Bronchial epithelial cell (primary cell): ENCODE data around the gene TSBP1. TPM values are rescaled to one million over a fixed set of nuclear protein-coding genes. Genes with fewer than 3 reads are reported as not detected.

Experiments
- DNase-seq: peaks from one replicate; pipeline ENCODE4 v3.0.0-alpha.2; 2010; ENCODE audit warnings: low read depth
- FAIRE-seq: peaks from 2 replicates; lab custom pipeline; 2011; peaks lifted over from hg19 to GRCh38; lab: Jason Lieb, UNC
- H3K27me3 ChIP-seq: 2 replicates; pipeline ENCODE4 v1.5.1; 2011; ENCODE audit warnings: low read length; ENCODE audit not compliant: control insufficient read depth, insufficient read depth
- H3K36me3 ChIP-seq: 2 replicates; pipeline ENCODE4 v1.5.1; 2011; ENCODE audit warnings: low read length; ENCODE audit not compliant: control insufficient read depth, insufficient read depth
- H3K4me3 ChIP-seq: 2 replicates; pipeline ENCODE4 v1.5.1; 2011; ENCODE audit warnings: mild to moderate bottlenecking, low read depth, low read length, control low read depth
- CTCF ChIP-seq: IDR thresholded peaks from 2 replicates; pipeline ENCODE4 v1.5.1; 2011; ENCODE audit warnings: mild to moderate bottlenecking, moderate library complexity, low read length, control low read depth, inconsistent platforms; ENCODE audit not compliant: insufficient read depth, severe bottlenecking
- total RNA-seq: library from RNA; depleted of rRNA; stranded (reverse); fragments of >200 nt; gene quantifications from 2 replicates; pipeline ENCODE4 v1.2.1, GENCODE V29; 2014

Gene TSBP1
- total RNA-seq, 1 donor from 2014 or later, result not detected

- H3K4me3 ChIP-seq, result no peak overlapping the region
- H3K36me3 ChIP-seq, result no peaks in the 10 kb centered on the region
- peak; percentile 7 for DNase-seq
- no peak for TF ChIP-seq CTCF
- no peaks in the 10 kb centered on the region for H3K27me3 ChIP-seq
- FAIRE-seq, result no peak
Observed at GRCh38 chr6:32397252-32397920, 25.7 kb upstream of the TSBP1 start.

GRCh38 chr6:32396028-32396427, 24.3 kb upstream of the TSBP1 start:
- no peaks in the 10 kb centered on the region for H3K27me3 ChIP-seq
- TF ChIP-seq CTCF, result no peak
- no peak for FAIRE-seq
- H3K36me3 ChIP-seq, result no peaks in the 10 kb centered on the region
- H3K4me3 ChIP-seq, result no peak overlapping the region
- DNase-seq, result no peak

GRCh38 chr6:32393665-32394420, 22.1 kb upstream of the TSBP1 start:
- Histone ChIP-seq H3K36me3 (no peaks in the 10 kb centered on the region), H3K4me3 (no peak overlapping the region), H3K27me3 (no peaks in the 10 kb centered on the region)
- no peak for TF ChIP-seq CTCF
- DNase-seq (peak; percentile 86), FAIRE-seq (no peak)

- no peak for FAIRE-seq
Observed at GRCh38 chr6:32391505-32391904, 19.8 kb upstream of the TSBP1 start.

GRCh38 chr6:32387589-32388340, 16.1 kb upstream of the TSBP1 start:
- no peaks in the 10 kb centered on the region for H3K27me3 ChIP-seq
- no peak for TF ChIP-seq CTCF
- DNase-seq (no peak), FAIRE-seq (no peak)
- no peak overlapping the region for H3K4me3 ChIP-seq
- no peaks in the 10 kb centered on the region for H3K36me3 ChIP-seq

More at GRCh38 chr6:32391505-32391904, 19.8 kb upstream of the TSBP1 start:
- no peak for DNase-seq
- TF ChIP-seq CTCF, result no peak
- Histone ChIP-seq H3K4me3 (no peak overlapping the region), H3K36me3 (no peaks in the 10 kb centered on the region), H3K27me3 (no peaks in the 10 kb centered on the region)
